ENCODE data around the gene HMG20B. TPM values are rescaled to one million over a fixed set of nuclear protein-coding genes. Genes with fewer than 3 reads are reported as not detected.

HMG20B gene
- total RNA-seq, 4 donors from 2014 or later: 93.3 to 160 (median 105) TPM

DNA sequence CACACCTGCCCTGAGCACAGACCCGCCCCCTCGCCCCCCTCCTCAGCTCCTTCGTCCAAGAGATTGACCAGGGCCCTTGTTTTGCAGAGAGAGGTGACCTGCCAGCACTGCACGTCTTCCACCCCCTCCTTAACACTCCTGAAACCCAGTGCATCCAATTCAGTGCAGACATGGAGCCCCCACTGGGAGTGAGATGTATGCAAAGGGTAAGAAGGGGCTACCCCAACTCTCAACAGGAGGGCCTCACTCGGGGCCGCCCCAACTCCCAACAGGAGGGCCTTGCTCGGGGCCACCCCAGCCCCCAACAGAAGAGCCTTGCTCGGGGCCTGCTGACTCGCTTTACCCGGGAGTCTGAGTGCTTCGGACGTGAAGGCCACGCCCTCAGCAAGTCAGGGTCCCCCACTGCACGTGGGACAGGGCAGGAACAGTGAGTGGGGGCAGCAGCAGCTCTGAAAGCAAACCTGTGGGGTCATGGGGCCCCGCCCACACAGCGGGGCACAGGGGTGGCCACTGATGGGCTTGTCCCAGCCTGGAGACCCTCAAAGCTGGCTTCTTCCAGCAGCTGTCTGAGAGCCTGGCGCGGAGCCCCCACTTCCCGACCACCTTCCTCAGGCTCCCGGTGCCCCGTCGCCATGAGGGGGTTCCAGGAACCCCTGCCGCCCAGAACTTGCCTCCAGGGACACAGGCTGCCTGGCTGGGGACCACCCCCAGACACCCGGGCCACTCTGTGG lies 48.2 kb downstream of the HMG20B start:
- intact Hi-C loops (cut with DNase I): loop anchor here (2.0 kb wide), 1 partner anchor 42 kb away; no protein-coding TSS in a partner anchor
- Histone ChIP-seq H3K4me3 (replicated peaks in 1 of 3) (no peak overlapping the region), H3K4me1 (peaks cover 11 to 18% of the 10 kb centered on the region in 2 donors), H3K9me3 (no peaks in the 10 kb centered on the region), H3K27ac (no peak overlapping the region), H3K27me3 (no peaks in the 10 kb centered on the region), H3K36me3 (peaks cover 0 to 9% of the 10 kb centered on the region in 2 donors)
- no peak for TF ChIP-seq POLR2A (IDR thresholded peaks at IDR 0.05)
- DNase-seq: no peak
- 81 to 84% methylated on average over 9 to 12 of the region's 24 CpGs for WGBS, 2 donors

DNA sequence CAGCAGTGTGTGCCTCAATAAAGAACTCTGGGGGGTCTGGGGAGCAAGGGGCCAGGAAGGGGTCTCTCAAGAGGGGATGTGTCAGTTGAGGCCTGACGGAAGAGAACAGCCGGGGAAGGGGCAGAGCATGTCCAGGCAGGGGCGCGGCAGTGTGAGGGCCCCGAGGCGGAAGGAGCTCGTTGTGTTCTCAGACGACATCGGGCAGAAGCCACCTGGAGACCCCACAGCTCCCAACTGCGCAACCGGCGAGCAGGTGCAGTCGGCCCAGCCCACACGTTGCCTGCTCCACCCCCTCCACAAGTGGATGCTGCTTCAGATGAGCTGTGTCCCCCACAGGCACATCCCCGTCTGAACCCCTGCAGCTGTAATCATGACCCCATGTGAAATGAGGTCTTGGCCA lies 48.9 kb downstream of the HMG20B start:
- no peak for DNase-seq
- Histone ChIP-seq H3K27ac (no peak overlapping the region), H3K9me3 (no peaks in the 10 kb centered on the region), H3K27me3 (no peaks in the 10 kb centered on the region), H3K4me3 (replicated peaks in 1 of 3) (no peak overlapping the region), H3K36me3 (peaks cover 0 to 9% of the 10 kb centered on the region in 2 donors), H3K4me1 (peaks cover 12 to 18% of the 10 kb centered on the region in 2 donors)
- intact Hi-C loops (cut with DNase I): loop anchor here (2.0 kb wide), 1 partner anchor 41 kb away; no protein-coding TSS in a partner anchor
- 91 to 95% methylated on average over 10 to 15 of the region's 15 CpGs for WGBS, 2 donors
- TF ChIP-seq, protein P1, sequence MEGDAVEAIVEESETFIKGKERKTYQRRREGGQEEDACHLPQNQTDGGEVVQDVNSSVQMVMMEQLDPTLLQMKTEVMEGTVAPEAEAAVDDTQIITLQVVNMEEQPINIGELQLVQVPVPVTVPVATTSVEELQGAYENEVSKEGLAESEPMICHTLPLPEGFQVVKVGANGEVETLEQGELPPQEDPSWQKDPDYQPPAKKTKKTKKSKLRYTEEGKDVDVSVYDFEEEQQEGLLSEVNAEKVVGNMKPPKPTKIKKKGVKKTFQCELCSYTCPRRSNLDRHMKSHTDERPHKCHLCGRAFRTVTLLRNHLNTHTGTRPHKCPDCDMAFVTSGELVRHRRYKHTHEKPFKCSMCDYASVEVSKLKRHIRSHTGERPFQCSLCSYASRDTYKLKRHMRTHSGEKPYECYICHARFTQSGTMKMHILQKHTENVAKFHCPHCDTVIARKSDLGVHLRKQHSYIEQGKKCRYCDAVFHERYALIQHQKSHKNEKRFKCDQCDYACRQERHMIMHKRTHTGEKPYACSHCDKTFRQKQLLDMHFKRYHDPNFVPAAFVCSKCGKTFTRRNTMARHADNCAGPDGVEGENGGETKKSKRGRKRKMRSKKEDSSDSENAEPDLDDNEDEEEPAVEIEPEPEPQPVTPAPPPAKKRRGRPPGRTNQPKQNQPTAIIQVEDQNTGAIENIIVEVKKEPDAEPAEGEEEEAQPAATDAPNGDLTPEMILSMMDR (IDR thresholded peaks at IDR 0.05): no peak
- TF ChIP-seq POLR2A (IDR thresholded peaks at IDR 0.05): no peak

DNA sequence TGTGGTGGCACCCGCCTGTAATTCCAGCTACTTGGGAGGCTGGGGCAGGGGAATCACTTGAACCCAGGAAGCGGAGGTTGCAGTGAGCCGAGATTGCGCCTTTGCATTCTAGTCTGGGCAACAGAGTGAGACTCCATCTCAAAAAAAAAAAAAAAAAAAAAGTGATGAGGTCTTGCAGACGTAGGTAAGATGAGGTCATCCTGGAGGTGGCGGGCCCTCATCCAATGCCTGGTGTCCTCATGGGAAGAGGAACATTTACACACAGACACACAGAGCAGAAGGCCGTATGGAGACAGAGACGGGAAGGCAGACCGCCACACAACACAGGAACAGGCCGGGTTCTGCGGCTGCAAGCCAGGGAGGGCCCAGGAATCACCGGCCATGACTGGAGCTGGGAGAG lies 49.5 kb downstream of the HMG20B start:
- Histone ChIP-seq H3K36me3 (peaks cover 0 to 9% of the 10 kb centered on the region in 2 donors), H3K4me1 (peaks cover 13 to 18% of the 10 kb centered on the region in 2 donors), H3K9me3 (no peaks in the 10 kb centered on the region), H3K27me3 (no peaks in the 10 kb centered on the region), H3K4me3 (replicated peaks in 1 of 3) (no peak overlapping the region), H3K27ac (no peak overlapping the region)
- intact Hi-C loops (cut with DNase I): no loop called here
- no peak for DNase-seq
- TF ChIP-seq POLR2A (IDR thresholded peaks at IDR 0.05): no peak
- TF ChIP-seq, protein P1 (IDR thresholded peaks at IDR 0.05): no peak
- WGBS, 2 donors: 91 to 95% methylated on average over 12 of the region's 12 CpGs

DNA sequence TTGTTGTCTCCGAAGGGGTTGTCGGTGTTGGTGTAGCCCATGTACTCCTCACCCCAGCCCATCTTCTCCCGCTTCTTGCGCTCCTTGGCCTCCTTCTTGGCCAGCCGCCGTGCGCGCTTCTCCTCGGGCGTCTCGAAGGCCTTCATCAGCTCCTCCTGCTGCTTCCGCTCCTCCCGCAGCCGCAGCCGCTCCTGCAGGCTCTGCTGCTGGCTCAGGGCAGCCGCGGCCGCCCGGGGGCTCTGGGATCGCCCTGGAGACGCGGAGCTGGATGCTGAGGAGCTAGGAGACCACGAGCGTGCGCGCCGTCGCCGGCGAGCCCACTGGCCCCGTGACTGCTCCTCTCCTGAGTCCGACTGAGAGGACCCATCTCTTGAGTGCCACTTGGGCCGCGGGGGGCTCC lies 51.0 kb downstream of the HMG20B start:
- intact Hi-C loops (cut with DNase I): no loop called here
- Histone ChIP-seq H3K36me3 (peaks cover 0 to 9% of the 10 kb centered on the region in 2 donors), H3K4me1 (peaks cover 15 to 18% of the 10 kb centered on the region in 2 donors), H3K27ac (no peak overlapping the region), H3K4me3 (replicated peaks in 1 of 3) (no peak overlapping the region), H3K9me3 (no peaks in the 10 kb centered on the region), H3K27me3 (no peaks in the 10 kb centered on the region)
- no peak for TF ChIP-seq POLR2A (IDR thresholded peaks at IDR 0.05)
- TF ChIP-seq, protein P1 (IDR thresholded peaks at IDR 0.05): no peak
- no peak for DNase-seq
- 92 to 93% methylated on average over 29 to 34 of the region's 34 CpGs for WGBS, 2 donors

DNA sequence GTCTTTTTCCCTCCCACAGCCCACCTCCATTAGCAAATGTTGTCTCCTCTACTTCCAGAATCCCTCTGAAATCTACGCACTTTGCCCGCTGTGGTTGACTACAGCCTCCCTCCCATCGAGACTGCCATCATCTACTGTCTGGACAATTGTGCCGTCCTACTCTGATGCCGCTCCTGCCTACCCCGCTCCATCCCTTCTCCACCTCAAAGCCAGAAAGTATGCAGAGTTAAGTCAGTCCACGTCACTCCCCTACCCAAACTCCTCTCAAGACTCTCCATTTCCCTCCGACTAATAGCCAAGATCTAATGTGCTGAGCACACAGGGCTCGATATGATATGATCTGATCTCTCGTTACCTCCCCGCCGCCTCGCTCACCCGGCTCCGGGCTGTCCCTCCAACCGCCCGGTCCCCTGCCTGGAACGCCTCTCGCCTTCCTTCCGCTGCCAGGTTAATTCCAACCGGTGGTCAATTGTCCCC lies 53.3 kb downstream of the HMG20B start:
- TF ChIP-seq POLR2A (IDR thresholded peaks at IDR 0.05): no peak
- TF ChIP-seq, protein P1 (IDR thresholded peaks at IDR 0.05): no peak
- DNase-seq: no peak
- intact Hi-C loops (cut with DNase I): loop anchor here (5.0 kb wide), 1 partner anchor 54 kb away; the partner anchor contains the start of gene HMG20B
- Histone ChIP-seq H3K9me3 (no peaks in the 10 kb centered on the region), H3K36me3 (peaks cover 0 to 9% of the 10 kb centered on the region in 2 donors), H3K4me3 (replicated peaks in 1 of 3) (peak overlapping the region; percentile 72 to 88 (median 73)), H3K27me3 (no peaks in the 10 kb centered on the region), H3K27ac (peak overlapping the region in 1 of 3 donors; percentile 96), H3K4me1 (peaks cover 15 to 18% of the 10 kb centered on the region in 2 donors)
- 0 to 2% methylated on average over 21 of the region's 21 CpGs for WGBS, 2 donors
